Gastrocnemius medialis (tissue), 4 donors: Measurements from ENCODE around the gene PITX1.

ENCODE experiments used
- CTCF ChIP-seq, 5 experiments: fragments of 450-650 bp in 3 of 5; fragments of 200-600 bp in 2 of 5; sonication (generic) in 2 of 5; IDR thresholded peaks in 4 of 5; conservative IDR thresholded peaks in 1 of 5; 1 replicate in 4 of 5; 2 replicates in 1 of 5; pipeline ENCODE4 v1.5.1; 2016 to 2019; ENCODE audit warnings: antibody characterized with exemption in 5 of 5, mild to moderate bottlenecking in 3 of 5, moderate library complexity in 3 of 5
- POLR2A ChIP-seq, 2 donors: fragments of 450-650 bp; IDR thresholded peaks; one replicate each; pipeline ENCODE4 v1.6.1; 2017; ENCODE audit warnings: antibody characterized with exemption in 2 of 2, mild to moderate bottlenecking in 2 of 2, moderate library complexity in 2 of 2

- TF ChIP-seq POLR2A (IDR thresholded peaks at IDR 0.05) (no peak), CTCF (IDR thresholded peaks at IDR 0.05 in 4 of 5, conservative IDR thresholded peaks at IDR 0.05 in 1 of 5) (no peak)
Measured at GRCh38 chr5:135031813-135032694, 2.0 kb downstream of the PITX1 start.
